ENCODE data around the gene PLET1. TPM values are rescaled to one million over a fixed set of nuclear protein-coding genes. Genes with fewer than 3 reads are reported as not detected.

PLET1 gene
- total RNA-seq, 1 donor from 2014 or later = not detected

DNA sequence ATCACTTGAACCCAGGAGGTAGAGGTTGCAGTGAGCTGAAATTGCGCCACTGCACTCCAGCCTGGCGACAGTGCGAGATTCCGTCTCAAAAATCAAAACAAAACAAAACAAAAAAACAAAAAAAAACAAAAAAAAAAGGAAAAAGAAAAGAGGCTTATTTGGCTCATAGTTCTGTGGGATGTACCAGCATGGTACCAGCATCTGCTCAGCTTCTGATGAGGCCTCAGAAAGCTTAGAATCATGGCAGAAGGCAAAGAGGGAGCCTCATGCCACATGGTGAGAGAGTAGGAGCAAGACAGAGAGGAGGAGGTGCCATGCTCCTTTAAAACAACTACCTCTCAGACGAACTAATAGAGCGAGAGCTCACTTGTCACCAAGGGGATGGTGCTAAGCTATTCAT, 45.0 kb downstream of the PLET1 start:
- no peak for DNase-seq (ENCODE audit: low spot score)
- Mint-ChIP-seq H3K36me3 (no peaks in the 10 kb centered on the region), H3K27ac (no peak overlapping the region), H3K4me1 (no peaks in the 10 kb centered on the region), H3K9me3 (no peaks in the 10 kb centered on the region), H3K27me3 (ENCODE audit: insufficient read depth, low read depth) (no peaks in the 10 kb centered on the region), H3K4me3 (no peak overlapping the region)
- Histone ChIP-seq H3K4me2 (no peak overlapping the region), H3K79me2 (ENCODE audit: low read depth) (no peaks in the 10 kb centered on the region), H3F3A (ENCODE audit: low read depth) (no peaks in the 10 kb centered on the region), H3K4me3 (no peak overlapping the region), H3K27me3 (peaks cover 8% of the 10 kb centered on the region), H3K9me3 (ENCODE audit: low read depth) (no peaks in the 10 kb centered on the region), H4K20me1 (ENCODE audit: low read depth) (no peaks in the 10 kb centered on the region), H3K36me3 (no peaks in the 10 kb centered on the region), H3K4me1 (no peaks in the 10 kb centered on the region), H3K9ac (no peak overlapping the region), H2AFZ (replicated peaks) (no peak overlapping the region), H3K27ac (no peak overlapping the region)
- TF ChIP-seq EZH2phosphoT487 (IDR thresholded peaks at IDR 0.05) (no peak), EZH2 (IDR thresholded peaks at IDR 0.05) (no peak)
- TF ChIP-seq, protein P1, sequence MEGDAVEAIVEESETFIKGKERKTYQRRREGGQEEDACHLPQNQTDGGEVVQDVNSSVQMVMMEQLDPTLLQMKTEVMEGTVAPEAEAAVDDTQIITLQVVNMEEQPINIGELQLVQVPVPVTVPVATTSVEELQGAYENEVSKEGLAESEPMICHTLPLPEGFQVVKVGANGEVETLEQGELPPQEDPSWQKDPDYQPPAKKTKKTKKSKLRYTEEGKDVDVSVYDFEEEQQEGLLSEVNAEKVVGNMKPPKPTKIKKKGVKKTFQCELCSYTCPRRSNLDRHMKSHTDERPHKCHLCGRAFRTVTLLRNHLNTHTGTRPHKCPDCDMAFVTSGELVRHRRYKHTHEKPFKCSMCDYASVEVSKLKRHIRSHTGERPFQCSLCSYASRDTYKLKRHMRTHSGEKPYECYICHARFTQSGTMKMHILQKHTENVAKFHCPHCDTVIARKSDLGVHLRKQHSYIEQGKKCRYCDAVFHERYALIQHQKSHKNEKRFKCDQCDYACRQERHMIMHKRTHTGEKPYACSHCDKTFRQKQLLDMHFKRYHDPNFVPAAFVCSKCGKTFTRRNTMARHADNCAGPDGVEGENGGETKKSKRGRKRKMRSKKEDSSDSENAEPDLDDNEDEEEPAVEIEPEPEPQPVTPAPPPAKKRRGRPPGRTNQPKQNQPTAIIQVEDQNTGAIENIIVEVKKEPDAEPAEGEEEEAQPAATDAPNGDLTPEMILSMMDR (IDR thresholded peaks at IDR 0.05) = no peak

- Mint-ChIP-seq H3K4me1 (no peaks in the 10 kb centered on the region), H3K36me3 (no peaks in the 10 kb centered on the region), H3K9me3 (no peaks in the 10 kb centered on the region), H3K27ac (no peak overlapping the region), H3K27me3 (ENCODE audit: insufficient read depth, low read depth) (no peaks in the 10 kb centered on the region), H3K4me3 (no peak overlapping the region)
- no peak overlapping the region for H2AFZ ChIP-seq (replicated peaks)
- H4K20me1 ChIP-seq (ENCODE audit: low read depth) = no peaks in the 10 kb centered on the region
- no peak overlapping the region for H3K4me3 ChIP-seq
- H3K27ac ChIP-seq = no peak overlapping the region
- H3K9ac ChIP-seq = no peak overlapping the region
- H3F3A ChIP-seq (ENCODE audit: low read depth) = no peaks in the 10 kb centered on the region
- TF ChIP-seq, protein P1 (IDR thresholded peaks at IDR 0.05) = no peak
- TF ChIP-seq EZH2phosphoT487 (IDR thresholded peaks at IDR 0.05) (no peak), EZH2 (IDR thresholded peaks at IDR 0.05) (no peak)
- no peak overlapping the region for H3K4me2 ChIP-seq
- peaks cover 25% of the 10 kb centered on the region for H3K27me3 ChIP-seq
- no peaks in the 10 kb centered on the region for H3K79me2 ChIP-seq (ENCODE audit: low read depth)
- H3K36me3 ChIP-seq = no peaks in the 10 kb centered on the region
- no peak for DNase-seq (ENCODE audit: low spot score)
- H3K9me3 ChIP-seq (ENCODE audit: low read depth) = no peaks in the 10 kb centered on the region
- no peaks in the 10 kb centered on the region for H3K4me1 ChIP-seq
These were observed 46.9 kb downstream of the PLET1 start for GRCh38 chr11:112213753-112214152.

DNA sequence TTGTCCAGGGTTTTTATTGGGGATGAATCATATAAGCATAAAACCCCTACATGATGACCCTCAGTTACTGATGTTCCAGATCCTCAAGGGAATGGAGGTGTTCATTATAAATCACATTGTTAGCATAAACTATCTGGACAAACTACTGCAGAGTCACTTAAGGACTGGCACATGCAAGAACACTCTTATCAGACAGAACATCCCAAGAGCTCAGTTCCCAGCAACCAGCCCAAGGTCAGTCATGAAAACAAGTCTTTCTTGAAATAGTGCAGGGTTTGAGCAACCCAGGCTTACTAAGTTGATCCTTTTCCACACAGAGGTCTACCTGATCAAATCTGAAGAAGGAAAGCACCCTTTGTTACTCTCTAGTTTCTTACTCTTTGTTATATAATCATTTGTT, 48.0 kb downstream of the PLET1 start:
- Mint-ChIP-seq H3K4me1 (no peaks in the 10 kb centered on the region), H3K4me3 (no peak overlapping the region), H3K9me3 (no peaks in the 10 kb centered on the region), H3K27me3 (ENCODE audit: insufficient read depth, low read depth) (no peaks in the 10 kb centered on the region), H3K27ac (no peak overlapping the region), H3K36me3 (no peaks in the 10 kb centered on the region)
- Histone ChIP-seq H3K9ac (no peak overlapping the region), H3F3A (ENCODE audit: low read depth) (no peaks in the 10 kb centered on the region), H3K9me3 (ENCODE audit: low read depth) (no peaks in the 10 kb centered on the region), H3K27me3 (peaks cover 31% of the 10 kb centered on the region), H3K36me3 (no peaks in the 10 kb centered on the region), H3K4me3 (no peak overlapping the region), H3K79me2 (ENCODE audit: low read depth) (no peaks in the 10 kb centered on the region), H3K4me2 (no peak overlapping the region), H2AFZ (replicated peaks) (no peak overlapping the region), H3K4me1 (no peaks in the 10 kb centered on the region), H3K27ac (no peak overlapping the region), H4K20me1 (ENCODE audit: low read depth) (no peaks in the 10 kb centered on the region)
- DNase-seq (ENCODE audit: low spot score) = no peak
- TF ChIP-seq EZH2phosphoT487 (IDR thresholded peaks at IDR 0.05) (no peak), EZH2 (IDR thresholded peaks at IDR 0.05) (no peak)
- TF ChIP-seq, protein P1 (IDR thresholded peaks at IDR 0.05) = no peak
